Stimulated activated CD8-positive, alpha-beta memory T cell treated with anti-CD3 and anti-CD28 coated beads, Interleukin-7, amount 100 ng/mL, for 4 hours (primary cell): Measurements from ENCODE around the gene GSX2.
"Not testable (repeated sequence)": the region's sequence is repeated elsewhere in the genome, so short reads cannot be mapped to it uniquely, and the experiment has no call there.

Source experiments
- DNase-seq, 2 donors: peaks; one replicate each; pipeline ENCODE4 v3.0.0-alpha.2; 2020; ENCODE audit warnings: low read depth in 2 of 2

Gene GSX2

GRCh38 chr4:54099748-54100574 lies at the start of gene GSX2:
TSS of gene GSX2 (plus strand) at chr4:54100163. CDS start at chr4:54100345, 182 bp downstream.
- DNase-seq, result no peak

GRCh38 chr4:54050214-54050904 lies 49.6 kb upstream of the GSX2 start:
- no peak for DNase-seq

GRCh38 chr4:54053322-54053721 lies 46.6 kb upstream of the GSX2 start:
- DNase-seq, result not testable (repeated sequence)

GRCh38 chr4:54054501-54054900 lies 45.5 kb upstream of the GSX2 start:
- DNase-seq, result no peak

- no peak for DNase-seq
These were observed 44.5 kb upstream of the GSX2 start for GRCh38 chr4:54055494-54055893.

- no peak for DNase-seq
These were observed 43.6 kb upstream of the GSX2 start for GRCh38 chr4:54056360-54056759.

GRCh38 chr4:54058171-54058570 lies 41.8 kb upstream of the GSX2 start:
- DNase-seq, result no peak

GRCh38 chr4:54060116-54060515 lies 39.8 kb upstream of the GSX2 start:
- DNase-seq, result no peak

- no peak for DNase-seq
These were observed 38.9 kb upstream of the GSX2 start for GRCh38 chr4:54061067-54061466.

- no peak for DNase-seq
These were observed 38.1 kb upstream of the GSX2 start for GRCh38 chr4:54061873-54062272.

GRCh38 chr4:54062392-54062791 lies 37.6 kb upstream of the GSX2 start:
- no peak for DNase-seq

- DNase-seq, result no peak
These were observed 36.7 kb upstream of the GSX2 start for GRCh38 chr4:54063229-54063628.

GRCh38 chr4:54063737-54064316 lies 36.1 kb upstream of the GSX2 start:
- peak; percentile 7 to 12 for DNase-seq

- DNase-seq, result peak; percentile 91 to 98
These were observed 35.4 kb upstream of the GSX2 start, which contains the start of gene CHIC2 for GRCh38 chr4:54064317-54065111. TSS of gene CHIC2 (minus strand) at chr4:54064605. CDS start at chr4:54064300, 305 bp downstream.

GRCh38 chr4:54065282-54066087 lies 34.5 kb upstream of the GSX2 start:
- no peak for DNase-seq

- DNase-seq, result no peak
These were observed 33.9 kb upstream of the GSX2 start for GRCh38 chr4:54066088-54066415.

- no peak for DNase-seq
These were observed 33.2 kb upstream of the GSX2 start for GRCh38 chr4:54066718-54067129.

GRCh38 chr4:54067166-54067565 lies 32.8 kb upstream of the GSX2 start:
- DNase-seq, result no peak

- DNase-seq, result no peak
These were observed 26.6 kb upstream of the GSX2 start for GRCh38 chr4:54073271-54073880.

GRCh38 chr4:54074381-54074780 lies 25.6 kb upstream of the GSX2 start:
- no peak for DNase-seq

GRCh38 chr4:54076673-54077072 lies 23.3 kb upstream of the GSX2 start:
- DNase-seq, result no peak
